Neutrophil (primary cell): ENCODE data around the gene HOXA9.

Experiments
- H3K27ac ChIP-seq: fragments of 200-600 bp; sonication (generic); 2 replicates; pipeline ENCODE4 v1.5.1; 2016; ENCODE audit warnings: mild to moderate bottlenecking, moderate library complexity
- H3K27me3 ChIP-seq: fragments of 200-600 bp; sonication (generic); 2 replicates; pipeline ENCODE4 v1.6.0; 2016; ENCODE audit warnings: mild to moderate bottlenecking
- H3K36me3 ChIP-seq: fragments of 200-600 bp; sonication (generic); 2 replicates; pipeline ENCODE4 v1.5.1; 2017
- H3K4me1 ChIP-seq, 2 experiments: fragments of 200-600 bp in 1 of 2; sonication (generic) in 1 of 2; 1 replicate in 1 of 2; 2 replicates in 1 of 2; pipeline versions ENCODE4 v1.5.1 to v1.6.1; 2013 to 2016; ENCODE audit warnings: low read depth in 1 of 2, low read length in 1 of 2, mild to moderate bottlenecking in 1 of 2, moderate library complexity in 1 of 2; ENCODE audit not compliant: control insufficient read depth in 1 of 2, insufficient read depth in 1 of 2
- H3K4me3 ChIP-seq, 2 experiments: fragments of 200-600 bp in 1 of 2; sonication (generic) in 1 of 2; 1 replicate in 1 of 2; 2 replicates in 1 of 2; pipeline ENCODE4 v1.5.1; 2013 to 2016; ENCODE audit warnings: low read depth in 1 of 2, low read length in 1 of 2, mild to moderate bottlenecking in 1 of 2, moderate library complexity in 1 of 2
- H3K9me3 ChIP-seq: fragments of 200-600 bp; sonication (generic); 2 replicates; pipeline ENCODE4 v1.5.1; 2016
- CTCF ChIP-seq: fragments of 200-600 bp; sonication (generic); IDR thresholded peaks from 2 replicates; pipeline ENCODE4 v1.5.1; 2016; ENCODE audit warnings: antibody characterized with exemption

Gene HOXA9

GRCh38 chr7:27198871-27199801 lies 33.8 kb upstream of the HOXA9 start:
- Histone ChIP-seq H3K27me3 (peaks cover 99% of the 10 kb centered on the region), H3K4me3 (peak overlapping the region in 1 of 2 experiments; percentile 24), H3K9me3 (no peaks in the 10 kb centered on the region), H3K36me3 (no peaks in the 10 kb centered on the region), H3K4me1 (peaks cover 36 to 43% of the 10 kb centered on the region in 2 experiments), H3K27ac (no peak overlapping the region)
- TF ChIP-seq CTCF, result no peak

GRCh38 chr7:27198138-27198841 lies 33.0 kb upstream of the HOXA9 start:
- no peak overlapping the region for H3K4me3 ChIP-seq
- TF ChIP-seq CTCF, result no peak

GRCh38 chr7:27197137-27198042 lies 32.1 kb upstream of the HOXA9 start:
- Histone ChIP-seq H3K9me3 (no peaks in the 10 kb centered on the region), H3K4me3 (no peak overlapping the region), H3K27ac (no peak overlapping the region), H3K36me3 (no peaks in the 10 kb centered on the region), H3K4me1 (peaks cover 46 to 57% of the 10 kb centered on the region in 2 experiments), H3K27me3 (peaks cover 99% of the 10 kb centered on the region)
- TF ChIP-seq CTCF, result no peak

More at GRCh38 chr7:27198138-27198841, 33.0 kb upstream of the HOXA9 start:
- peaks cover 40 to 49% of the 10 kb centered on the region in 2 experiments for H3K4me1 ChIP-seq
- H3K27me3 ChIP-seq, result peaks cover 99% of the 10 kb centered on the region
- H3K36me3 ChIP-seq, result no peaks in the 10 kb centered on the region
- H3K9me3 ChIP-seq, result no peaks in the 10 kb centered on the region
- no peak overlapping the region for H3K27ac ChIP-seq

GRCh38 chr7:27196287-27196767 lies 31.0 kb upstream of the HOXA9 start:
- H3K27me3 ChIP-seq, result peaks cover 99% of the 10 kb centered on the region
- no peak overlapping the region for H3K27ac ChIP-seq
- TF ChIP-seq CTCF, result peak; percentile 56
- H3K36me3 ChIP-seq, result no peaks in the 10 kb centered on the region
- H3K9me3 ChIP-seq, result no peaks in the 10 kb centered on the region
- H3K4me1 ChIP-seq, result peaks cover 42 to 56% of the 10 kb centered on the region in 2 experiments
- H3K4me3 ChIP-seq, result no peak overlapping the region
